ENCODE results near the gene CCDC180.

CCDC180 gene

DNA sequence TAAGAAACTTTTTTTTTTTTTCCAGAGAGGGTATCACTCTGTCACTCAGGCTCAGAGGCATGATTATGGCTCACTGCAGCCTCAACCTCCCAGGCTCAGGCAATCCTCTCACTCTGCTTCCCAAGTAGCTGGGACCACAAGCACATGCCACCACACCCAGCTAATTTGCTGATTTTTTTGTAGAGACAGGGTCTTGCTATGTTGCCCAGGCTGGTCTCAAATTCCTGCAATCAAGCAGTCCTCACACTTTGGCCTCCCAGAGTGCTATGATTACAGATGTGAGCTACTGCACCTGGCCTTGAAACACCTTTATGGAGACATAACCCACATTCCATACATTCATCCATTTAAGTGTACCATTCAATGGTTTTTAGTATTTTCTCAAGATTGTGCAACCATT lies 23.7 kb upstream of the CCDC180 start:
- H3K27ac ChIP-seq: no peak overlapping the region
- TF ChIP-seq, protein P1, sequence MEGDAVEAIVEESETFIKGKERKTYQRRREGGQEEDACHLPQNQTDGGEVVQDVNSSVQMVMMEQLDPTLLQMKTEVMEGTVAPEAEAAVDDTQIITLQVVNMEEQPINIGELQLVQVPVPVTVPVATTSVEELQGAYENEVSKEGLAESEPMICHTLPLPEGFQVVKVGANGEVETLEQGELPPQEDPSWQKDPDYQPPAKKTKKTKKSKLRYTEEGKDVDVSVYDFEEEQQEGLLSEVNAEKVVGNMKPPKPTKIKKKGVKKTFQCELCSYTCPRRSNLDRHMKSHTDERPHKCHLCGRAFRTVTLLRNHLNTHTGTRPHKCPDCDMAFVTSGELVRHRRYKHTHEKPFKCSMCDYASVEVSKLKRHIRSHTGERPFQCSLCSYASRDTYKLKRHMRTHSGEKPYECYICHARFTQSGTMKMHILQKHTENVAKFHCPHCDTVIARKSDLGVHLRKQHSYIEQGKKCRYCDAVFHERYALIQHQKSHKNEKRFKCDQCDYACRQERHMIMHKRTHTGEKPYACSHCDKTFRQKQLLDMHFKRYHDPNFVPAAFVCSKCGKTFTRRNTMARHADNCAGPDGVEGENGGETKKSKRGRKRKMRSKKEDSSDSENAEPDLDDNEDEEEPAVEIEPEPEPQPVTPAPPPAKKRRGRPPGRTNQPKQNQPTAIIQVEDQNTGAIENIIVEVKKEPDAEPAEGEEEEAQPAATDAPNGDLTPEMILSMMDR (conservative IDR thresholded peaks at IDR 0.05): no peak

DNA sequence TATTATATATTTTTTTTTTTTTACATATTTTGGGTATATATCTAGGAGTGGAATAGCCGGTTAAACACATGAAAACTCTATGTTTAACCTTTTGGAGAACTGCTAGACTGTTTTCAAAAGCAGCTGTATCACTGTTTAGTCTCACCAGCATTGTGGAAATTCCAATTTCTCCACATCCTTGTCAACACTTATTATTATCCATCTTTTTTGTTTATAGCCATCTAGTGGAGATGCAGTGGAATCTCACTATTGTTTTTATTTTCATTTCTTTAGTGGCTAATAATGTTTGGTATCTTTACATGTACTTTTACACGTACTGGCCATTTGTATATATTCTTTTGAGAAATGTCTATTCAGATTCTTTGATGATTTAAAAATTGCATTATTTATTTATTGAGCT lies 22.7 kb upstream of the CCDC180 start:
- TF ChIP-seq, protein P1 (conservative IDR thresholded peaks at IDR 0.05): peak; percentile 27; the same call in 1 of the 2 replicates
- no peak overlapping the region for H3K27ac ChIP-seq

DNA sequence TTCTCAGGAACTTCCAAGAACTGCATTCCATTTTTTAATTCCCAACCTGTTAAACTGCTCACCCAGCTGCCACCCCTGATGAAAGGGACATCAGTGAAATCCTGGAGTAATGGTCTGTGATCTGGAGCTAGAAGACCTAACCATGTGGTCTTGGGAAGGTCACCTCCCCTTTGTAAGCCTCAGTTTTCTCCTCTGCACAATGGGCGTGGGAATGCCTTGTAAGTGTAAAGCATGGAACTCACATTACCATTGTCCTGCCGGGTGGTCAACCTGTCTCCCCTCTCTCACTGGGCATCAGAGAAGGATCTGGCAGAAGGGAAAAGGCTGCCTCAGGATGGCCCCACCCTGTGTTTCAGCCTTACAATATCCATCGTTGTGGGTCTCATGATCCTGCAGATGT lies 15.3 kb upstream of the CCDC180 start:
- TF ChIP-seq, protein P1 (conservative IDR thresholded peaks at IDR 0.05): no peak

DNA sequence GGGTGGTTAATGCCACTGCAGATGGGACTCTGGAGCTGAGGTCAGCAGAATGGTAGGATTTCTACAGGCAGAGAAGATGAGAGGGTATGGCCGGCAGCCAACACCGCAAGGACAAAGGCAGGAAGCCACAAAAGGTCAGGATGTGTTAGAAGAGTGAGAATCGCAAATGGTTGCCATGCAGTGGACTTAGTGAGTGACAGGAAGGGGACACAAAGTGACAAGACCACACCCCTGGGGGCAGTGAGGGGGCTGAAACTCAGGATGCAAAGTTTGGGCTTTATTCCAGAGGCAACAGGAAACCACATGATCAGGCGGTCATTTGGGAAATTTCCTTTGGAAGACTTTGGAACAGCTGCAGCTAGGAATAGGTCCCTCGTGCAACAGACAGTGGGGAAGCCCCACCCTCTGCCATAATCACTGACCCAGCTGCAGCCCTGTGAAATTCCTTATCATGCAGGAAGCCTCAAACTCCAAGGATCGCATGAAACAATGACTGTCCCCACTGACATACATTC lies 14.2 kb upstream of the CCDC180 start:
- TF ChIP-seq, protein P1 (conservative IDR thresholded peaks at IDR 0.05): no peak
- H3K27ac ChIP-seq: no peak overlapping the region

More for the DNA sequence above, 15.3 kb upstream of the CCDC180 start:
- H3K27ac ChIP-seq: no peak overlapping the region

DNA sequence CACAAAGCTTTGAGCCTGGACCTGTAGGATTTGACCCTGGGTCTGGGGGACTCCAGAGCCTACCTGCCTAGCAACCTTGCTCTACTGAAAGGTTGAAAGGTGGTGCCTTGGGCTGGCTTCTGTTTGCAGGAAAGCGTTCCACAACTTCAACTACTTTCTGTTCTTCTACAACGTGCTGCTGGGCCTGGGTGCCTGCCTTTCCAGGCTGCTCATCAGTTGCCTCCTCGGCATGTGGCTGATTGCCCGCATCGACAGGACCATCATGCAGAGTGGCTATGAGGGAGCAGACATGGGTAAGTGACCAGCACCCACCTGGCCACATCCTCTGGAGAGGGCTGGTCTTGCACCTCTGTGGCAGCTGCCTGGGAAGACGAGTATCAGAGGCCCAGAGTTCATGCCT lies 13.6 kb upstream of the CCDC180 start:
- TF ChIP-seq, protein P1 (conservative IDR thresholded peaks at IDR 0.05): no peak
- H3K27ac ChIP-seq: no peak overlapping the region

DNA sequence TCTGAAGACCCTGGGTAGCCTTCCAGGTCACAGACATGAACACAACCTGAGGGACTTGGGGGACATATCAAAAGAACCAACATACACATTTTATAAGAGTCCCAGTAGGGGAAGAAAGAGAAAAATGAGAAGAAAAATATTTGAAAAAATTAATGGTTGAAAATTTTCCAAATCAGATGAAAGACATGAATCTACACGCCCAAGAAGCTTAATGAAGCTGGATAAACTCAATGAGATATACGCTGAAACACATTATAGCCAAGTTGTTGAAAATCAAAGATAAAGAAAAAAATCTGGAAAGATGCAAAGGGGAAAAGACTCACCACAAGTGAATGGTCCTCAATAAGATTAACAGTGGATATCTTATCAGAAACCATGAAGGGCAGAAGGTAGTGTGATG lies 9.6 kb upstream of the CCDC180 start:
- H3K27ac ChIP-seq: no peak overlapping the region
- TF ChIP-seq, protein P1 (conservative IDR thresholded peaks at IDR 0.05): no peak

DNA sequence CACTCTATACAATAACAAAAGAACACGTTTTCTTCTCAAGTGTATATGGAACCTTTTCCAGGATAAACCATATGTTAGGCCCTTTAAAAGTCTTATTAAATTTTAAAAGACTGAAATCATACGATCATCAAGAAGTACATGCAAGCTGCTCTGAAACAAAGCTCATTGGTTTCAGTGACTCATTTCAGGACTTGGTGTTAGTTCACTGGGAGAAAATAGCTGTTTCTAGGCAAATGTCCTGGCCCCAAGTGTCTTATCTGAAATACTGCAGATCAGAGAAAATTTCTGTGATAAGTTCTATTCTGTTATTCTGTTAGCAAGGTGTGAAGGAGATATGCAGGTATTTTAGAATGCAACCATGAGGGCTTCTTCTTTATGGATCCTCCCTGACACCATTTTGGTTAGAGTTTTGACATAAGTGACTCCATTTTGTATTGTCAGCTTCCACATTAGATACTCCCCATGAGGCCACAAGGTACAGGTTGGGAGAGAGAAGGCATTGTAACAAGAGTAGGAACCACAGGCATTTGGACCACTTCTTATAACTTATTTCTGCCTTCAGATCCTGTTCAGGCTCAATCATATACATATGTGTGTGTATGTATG lies 7.5 kb upstream of the CCDC180 start:
- no peak overlapping the region for H3K27ac ChIP-seq
- TF ChIP-seq, protein P1 (conservative IDR thresholded peaks at IDR 0.05): no peak
